ENCODE results near the gene STK32A.

STK32A gene

GRCh38 chr5:147348046-147348445 lies 113.2 kb downstream of the STK32A start:
- TF ChIP-seq, protein P1, sequence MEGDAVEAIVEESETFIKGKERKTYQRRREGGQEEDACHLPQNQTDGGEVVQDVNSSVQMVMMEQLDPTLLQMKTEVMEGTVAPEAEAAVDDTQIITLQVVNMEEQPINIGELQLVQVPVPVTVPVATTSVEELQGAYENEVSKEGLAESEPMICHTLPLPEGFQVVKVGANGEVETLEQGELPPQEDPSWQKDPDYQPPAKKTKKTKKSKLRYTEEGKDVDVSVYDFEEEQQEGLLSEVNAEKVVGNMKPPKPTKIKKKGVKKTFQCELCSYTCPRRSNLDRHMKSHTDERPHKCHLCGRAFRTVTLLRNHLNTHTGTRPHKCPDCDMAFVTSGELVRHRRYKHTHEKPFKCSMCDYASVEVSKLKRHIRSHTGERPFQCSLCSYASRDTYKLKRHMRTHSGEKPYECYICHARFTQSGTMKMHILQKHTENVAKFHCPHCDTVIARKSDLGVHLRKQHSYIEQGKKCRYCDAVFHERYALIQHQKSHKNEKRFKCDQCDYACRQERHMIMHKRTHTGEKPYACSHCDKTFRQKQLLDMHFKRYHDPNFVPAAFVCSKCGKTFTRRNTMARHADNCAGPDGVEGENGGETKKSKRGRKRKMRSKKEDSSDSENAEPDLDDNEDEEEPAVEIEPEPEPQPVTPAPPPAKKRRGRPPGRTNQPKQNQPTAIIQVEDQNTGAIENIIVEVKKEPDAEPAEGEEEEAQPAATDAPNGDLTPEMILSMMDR (IDR thresholded peaks at IDR 0.05) = no peak
- H3K4me3 ChIP-seq = no peak overlapping the region
- no peaks in the 10 kb centered on the region for H3K4me1 ChIP-seq
- H3K27me3 ChIP-seq = no peaks in the 10 kb centered on the region
- no peaks in the 10 kb centered on the region for H3K36me3 ChIP-seq
- H3K9me3 ChIP-seq = no peaks in the 10 kb centered on the region
- DNase-seq = no peak
- intact Hi-C loops (cut with DNase I; ENCODE audit: low total_unique reads) = no loop called here
- no peak overlapping the region for H3K27ac ChIP-seq

DNA sequence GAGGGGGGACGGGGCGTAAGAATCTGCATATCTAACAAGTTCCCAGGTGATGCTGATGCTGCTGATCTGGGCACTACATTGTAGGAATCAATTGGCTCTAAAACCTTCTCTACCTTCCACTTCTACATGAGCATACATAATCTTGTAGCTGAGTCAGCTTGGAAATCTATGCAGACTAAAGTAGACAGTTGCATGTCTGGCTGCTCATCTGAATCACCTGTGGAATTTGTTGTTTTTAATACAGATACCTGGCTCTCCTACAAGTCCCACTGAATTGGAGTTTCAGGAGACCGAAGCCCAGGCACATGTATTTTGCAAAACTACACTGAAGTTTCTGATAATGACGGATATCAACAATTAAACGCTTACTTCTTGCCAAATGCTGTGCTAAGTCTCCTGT lies 113.6 kb downstream of the STK32A start:
- TF ChIP-seq, protein P1 (IDR thresholded peaks at IDR 0.05) = no peak
- intact Hi-C loops (cut with DNase I; ENCODE audit: low total_unique reads) = no loop called here
- H3K27ac ChIP-seq = no peak overlapping the region
- DNase-seq = no peak
- H3K27me3 ChIP-seq = no peaks in the 10 kb centered on the region
- H3K4me3 ChIP-seq = no peak overlapping the region
- H3K9me3 ChIP-seq = no peaks in the 10 kb centered on the region
- H3K4me1 ChIP-seq = no peaks in the 10 kb centered on the region
- no peaks in the 10 kb centered on the region for H3K36me3 ChIP-seq

- Histone ChIP-seq H3K4me1 (no peaks in the 10 kb centered on the region), H3K36me3 (no peaks in the 10 kb centered on the region), H3K27me3 (no peaks in the 10 kb centered on the region), H3K9me3 (no peaks in the 10 kb centered on the region), H3K4me3 (no peak overlapping the region), H3K27ac (no peak overlapping the region)
- intact Hi-C loops (cut with DNase I; ENCODE audit: low total_unique reads) = no loop called here
- TF ChIP-seq, protein P1 (IDR thresholded peaks at IDR 0.05) = no peak
- DNase-seq = no peak
Observed at GRCh38 chr5:147349241-147349640, 114.4 kb downstream of the STK32A start.

GRCh38 chr5:147359101-147359500 lies 124.3 kb downstream of the STK32A start:
- Histone ChIP-seq H3K4me3 (no peak overlapping the region), H3K27me3 (no peaks in the 10 kb centered on the region), H3K36me3 (no peaks in the 10 kb centered on the region), H3K4me1 (peaks cover 0 to 11% (median 0%) of the 10 kb centered on the region in 4 donors), H3K9me3 (no peaks in the 10 kb centered on the region), H3K27ac (no peak overlapping the region)
- no peak for DNase-seq
- TF ChIP-seq, protein P1 (IDR thresholded peaks at IDR 0.05) = no peak
- intact Hi-C loops (cut with DNase I; ENCODE audit: low total_unique reads) = no loop called here

GRCh38 chr5:147359581-147359980 lies 124.8 kb downstream of the STK32A start:
- H3K9me3 ChIP-seq = no peaks in the 10 kb centered on the region
- TF ChIP-seq, protein P1 (IDR thresholded peaks at IDR 0.05) = no peak
- intact Hi-C loops (cut with DNase I; ENCODE audit: low total_unique reads) = no loop called here

DNA sequence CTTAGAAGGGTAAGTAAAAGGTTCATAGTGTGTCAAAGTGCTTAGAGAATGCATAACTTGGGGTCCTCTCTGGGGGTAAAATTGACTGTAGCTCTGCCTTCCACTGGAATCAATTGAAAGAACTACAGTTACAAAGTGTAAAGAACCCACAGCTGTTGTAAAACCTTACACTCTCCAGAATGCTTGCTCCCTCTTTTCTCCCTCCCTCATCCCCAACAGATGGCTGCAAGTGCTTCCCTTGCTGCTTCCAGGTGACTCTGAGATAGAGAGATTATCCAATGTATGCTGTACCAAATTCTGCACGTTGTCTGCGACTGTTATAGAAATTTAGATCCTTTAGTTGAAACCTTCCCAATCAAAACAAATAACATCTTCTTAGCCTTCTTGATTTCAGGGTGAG lies 126.0 kb downstream of the STK32A start:
- intact Hi-C loops (cut with DNase I; ENCODE audit: low total_unique reads) = no loop called here
- Histone ChIP-seq H3K36me3 (no peaks in the 10 kb centered on the region), H3K9me3 (no peaks in the 10 kb centered on the region), H3K4me3 (no peak overlapping the region), H3K27me3 (no peaks in the 10 kb centered on the region), H3K27ac (no peak overlapping the region), H3K4me1 (peaks cover 0 to 11% (median 0%) of the 10 kb centered on the region in 4 donors)
- TF ChIP-seq, protein P1 (IDR thresholded peaks at IDR 0.05) = no peak
- no peak for DNase-seq

More at GRCh38 chr5:147359581-147359980, 124.8 kb downstream of the STK32A start:
- Histone ChIP-seq H3K4me3 (no peak overlapping the region), H3K4me1 (peaks cover 0 to 11% (median 0%) of the 10 kb centered on the region in 4 donors), H3K36me3 (no peaks in the 10 kb centered on the region), H3K27ac (no peak overlapping the region), H3K27me3 (no peaks in the 10 kb centered on the region)
- no peak for DNase-seq

Measured in tibial artery (tissue), 4 donors.